Left ventricle myocardium superior (tissue), 1 donor: ENCODE results near the gene ABCB9. TPM values are rescaled to one million over a fixed set of nuclear protein-coding genes. Genes with fewer than 3 reads are reported as not detected.
A peak's percentile ranks its signal among the peaks of the same experiment; 100 is the strongest.

Source experiments
- ATAC-seq: fragments of 200-7000 bp; cut with Tn5 transposase; one replicate; pipeline ENCODE4 v1.9.1; 2020; ENCODE audit warnings: mild to moderate bottlenecking, moderate library complexity
- DNase-seq: peaks from one replicate; pipeline ENCODE4 v3.0.0-alpha.2; 2020
- intact Hi-C: fragments of 100-400 bp; cut with micrococcal nuclease; formaldehyde crosslinking; loops from one replicate; pipeline ENCODE4 v1.11.0; 2022
- total RNA-seq: library from RNA; stranded (reverse); fragmentation: NEBNext Ultra II Directional; extraction: Animal tissue kit (Norgen Biotek cat#: 25700); gene quantifications from one replicate; pipeline ENCODE4 v1.2.1, GENCODE V29; 2021
- donor health status: DM: no; HTN: yes; CAD: no; lungs with severe emphysema.

Gene ABCB9
- total RNA-seq, 1 donor from 2014 or later, result 4.6 TPM

DNA sequence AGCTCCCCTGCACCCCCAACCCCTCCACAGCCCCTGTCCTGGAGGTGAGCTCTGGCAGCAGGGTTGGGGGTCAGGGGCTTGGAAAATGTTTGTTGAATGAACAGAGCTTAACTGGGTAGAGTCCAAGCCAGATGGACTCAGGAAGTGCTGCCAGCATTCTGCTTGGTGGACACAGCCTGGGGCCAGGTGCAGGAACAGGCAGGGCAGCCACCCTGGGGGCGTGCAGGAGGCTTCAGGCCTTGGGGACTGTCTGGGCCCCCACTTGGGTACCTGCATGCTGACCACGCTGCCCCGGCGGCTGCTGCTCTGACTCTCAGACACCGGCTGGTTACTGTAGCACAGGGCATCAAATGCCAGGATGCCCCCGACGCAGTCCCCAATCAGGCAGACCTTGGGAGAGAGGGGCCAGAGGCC, 29.9 kb upstream of the ABCB9 start:
- DNase-seq, result no peak
- intact Hi-C loops, result no loop called here
- no peak for ATAC-seq

GRCh38 chr12:122995503-122996187, 29.4 kb upstream of the ABCB9 start:
- peak; percentile 63 for ATAC-seq
- peak; percentile 75 for DNase-seq
- intact Hi-C loops, result no loop called here

DNA sequence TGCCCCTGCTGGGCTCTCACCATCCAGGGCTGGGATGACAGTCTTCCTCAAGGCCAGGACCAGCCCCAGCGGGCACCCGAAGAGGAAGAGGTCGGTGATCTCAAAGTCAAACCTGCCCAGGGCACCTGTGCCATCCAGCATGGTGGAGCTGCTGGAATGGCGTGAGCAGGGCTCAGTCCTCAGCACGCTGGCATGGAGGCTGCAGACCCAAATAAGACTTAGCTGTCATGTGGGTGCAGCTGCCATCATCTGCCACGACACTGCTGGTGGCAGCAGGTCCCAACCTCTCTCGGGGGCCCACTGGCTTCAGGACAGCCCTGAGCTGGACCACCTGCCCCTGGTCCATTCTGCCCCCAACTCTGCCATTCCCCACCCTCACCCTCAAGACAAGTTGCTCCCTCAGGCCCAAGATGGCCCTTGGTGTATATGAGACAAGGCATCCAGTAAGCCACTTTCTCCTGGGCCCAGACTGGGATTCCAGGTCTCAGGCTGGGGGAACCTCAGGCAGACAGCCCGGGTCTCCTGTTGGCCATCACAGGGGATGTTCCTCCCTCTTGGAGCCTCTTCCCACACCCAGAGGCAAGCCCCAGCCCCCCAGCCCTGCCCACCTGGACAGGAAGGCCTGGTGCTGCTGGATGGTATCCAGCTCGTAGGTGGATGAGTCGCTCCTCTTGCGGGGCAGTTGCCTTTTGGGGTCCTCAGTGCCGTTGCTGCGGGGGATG, 28.7 kb upstream of the ABCB9 start:
- intact Hi-C loops, result no loop called here
- ATAC-seq (no peak), DNase-seq (peak; percentile 23)

GRCh38 chr12:122994140-122994675, 27.9 kb upstream of the ABCB9 start:
- ATAC-seq (no peak), DNase-seq (peak; percentile 15)
- intact Hi-C loops, result no loop called here

- DNase-seq, result peak; percentile 18
- intact Hi-C loops, result no loop called here
These were observed 26.1 kb upstream of the ABCB9 start for GRCh38 chr12:122992386-122992785.

DNA sequence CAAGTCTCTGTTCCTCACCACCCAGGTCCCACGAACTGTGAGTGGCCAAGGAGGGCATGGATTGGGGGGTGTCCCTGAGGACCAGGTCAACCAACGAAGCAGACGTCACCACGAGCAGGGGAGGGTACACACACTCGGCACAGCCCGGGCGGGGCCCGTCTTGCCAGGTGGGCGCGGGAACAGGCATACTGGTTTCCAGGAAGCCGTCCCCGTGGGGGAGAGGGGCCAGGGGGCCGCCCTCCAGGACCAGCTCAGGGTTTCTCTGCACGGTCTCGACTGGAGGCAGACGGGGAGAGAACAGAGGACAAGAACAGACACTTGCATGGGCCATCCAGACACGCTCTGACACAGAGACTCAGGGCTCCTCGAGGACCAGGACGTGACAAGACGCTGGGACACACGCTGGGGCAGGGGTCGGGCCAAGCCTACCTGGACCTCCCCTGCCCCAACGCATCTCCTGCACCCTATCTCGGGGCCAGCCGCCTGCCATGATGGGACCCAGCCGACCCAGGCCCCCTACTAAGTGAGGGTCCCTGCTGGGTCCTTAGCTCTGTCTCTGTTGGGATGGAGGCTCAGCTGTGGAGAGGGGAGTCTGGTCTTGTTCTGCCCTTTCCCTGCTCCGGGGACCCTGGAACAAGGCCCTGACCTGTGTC, 25.5 kb upstream of the ABCB9 start:
- ATAC-seq (no peak), DNase-seq (peak; percentile 27)
- intact Hi-C loops, result no loop called here

More at GRCh38 chr12:122992386-122992785, 26.1 kb upstream of the ABCB9 start:
- no peak for ATAC-seq

DNA sequence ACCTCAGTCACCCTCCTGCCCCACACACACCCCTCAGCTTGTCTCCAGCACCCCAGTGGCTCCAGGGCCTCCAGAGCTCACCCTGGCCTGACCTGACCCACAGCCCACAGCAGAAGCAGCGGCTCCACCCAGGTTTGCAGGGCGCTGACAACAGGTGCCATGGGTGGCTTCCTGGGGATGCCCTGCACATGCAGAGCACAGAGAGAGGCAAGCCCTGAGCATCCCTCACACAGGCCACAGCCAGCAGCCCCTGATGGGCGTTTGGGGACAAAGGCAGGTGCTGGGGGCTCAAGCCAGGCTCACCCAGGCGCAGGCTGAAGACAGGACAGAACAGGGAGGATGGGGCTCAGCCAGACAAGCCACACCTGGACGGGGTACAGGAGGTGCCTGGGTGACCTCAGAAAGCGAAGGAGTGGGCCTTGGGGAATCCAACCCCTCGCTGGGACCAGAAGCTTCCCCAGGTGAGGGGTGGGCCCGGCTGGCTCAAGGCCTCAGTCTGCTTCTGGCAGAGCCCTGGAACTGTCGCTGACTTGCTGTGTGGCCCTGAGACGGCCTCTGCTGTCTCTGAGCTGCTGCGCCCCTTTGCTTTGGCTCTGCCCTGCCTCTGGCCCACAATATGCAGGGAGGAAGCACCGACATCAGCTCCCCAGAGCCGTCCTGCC, 24.8 kb upstream of the ABCB9 start:
- DNase-seq (peak; percentile 6), ATAC-seq (no peak)
- intact Hi-C loops, result no loop called here

DNA sequence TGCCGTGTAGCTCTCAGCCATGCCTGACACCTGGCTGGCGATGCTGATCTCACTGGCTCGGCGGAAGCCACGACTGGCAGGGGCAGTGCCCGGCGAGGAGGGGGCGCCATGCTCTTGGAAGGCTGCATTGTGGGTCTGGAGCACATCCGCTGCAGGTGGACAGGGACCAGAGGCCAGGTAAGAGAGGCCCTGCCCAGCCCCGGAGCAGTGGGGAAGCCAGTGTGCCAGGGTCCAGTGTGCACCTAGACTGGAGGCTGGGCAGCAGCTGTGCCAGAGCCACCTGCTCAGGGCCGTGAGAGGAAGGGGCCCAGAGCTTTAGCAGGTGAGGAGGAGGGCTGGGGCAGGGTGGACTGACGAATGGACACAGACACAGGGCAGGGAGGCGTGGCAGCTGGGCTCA, 24.3 kb upstream of the ABCB9 start:
- no peak for ATAC-seq
- intact Hi-C loops, result no loop called here
- no peak for DNase-seq

DNA sequence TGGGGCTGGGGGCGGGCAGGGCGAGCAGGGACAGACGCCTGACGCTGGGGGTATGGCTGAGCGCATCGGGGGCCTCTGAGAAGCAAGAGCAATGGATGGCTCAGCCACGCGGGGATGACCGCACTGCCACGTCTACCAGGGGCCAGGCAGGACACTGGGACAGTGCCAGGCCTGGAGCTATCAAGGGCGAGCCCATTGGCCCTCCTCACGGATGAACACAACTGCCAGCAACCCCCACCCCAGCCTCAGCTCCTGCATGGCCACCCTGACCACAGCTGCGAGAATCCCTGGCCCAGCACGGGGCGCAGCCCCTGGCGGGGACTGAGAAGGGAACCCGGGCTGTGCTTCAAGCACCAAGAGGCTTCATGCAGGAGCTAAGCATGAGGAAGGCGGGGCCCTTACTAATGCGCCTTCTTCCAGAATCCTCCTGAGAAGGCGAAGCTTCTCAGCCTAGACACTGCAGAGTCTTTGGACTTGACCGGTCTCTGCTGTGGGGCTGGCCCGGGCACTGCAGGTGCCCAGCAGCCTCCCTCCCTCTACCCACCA, 23.7 kb upstream of the ABCB9 start:
- DNase-seq (no peak), ATAC-seq (no peak)
- intact Hi-C loops, result no loop called here

GRCh38 chr12:122989225-122989839, 23.1 kb upstream of the ABCB9 start:
- intact Hi-C loops, result no loop called here
- no peak for ATAC-seq
- DNase-seq, result no peak

DNA sequence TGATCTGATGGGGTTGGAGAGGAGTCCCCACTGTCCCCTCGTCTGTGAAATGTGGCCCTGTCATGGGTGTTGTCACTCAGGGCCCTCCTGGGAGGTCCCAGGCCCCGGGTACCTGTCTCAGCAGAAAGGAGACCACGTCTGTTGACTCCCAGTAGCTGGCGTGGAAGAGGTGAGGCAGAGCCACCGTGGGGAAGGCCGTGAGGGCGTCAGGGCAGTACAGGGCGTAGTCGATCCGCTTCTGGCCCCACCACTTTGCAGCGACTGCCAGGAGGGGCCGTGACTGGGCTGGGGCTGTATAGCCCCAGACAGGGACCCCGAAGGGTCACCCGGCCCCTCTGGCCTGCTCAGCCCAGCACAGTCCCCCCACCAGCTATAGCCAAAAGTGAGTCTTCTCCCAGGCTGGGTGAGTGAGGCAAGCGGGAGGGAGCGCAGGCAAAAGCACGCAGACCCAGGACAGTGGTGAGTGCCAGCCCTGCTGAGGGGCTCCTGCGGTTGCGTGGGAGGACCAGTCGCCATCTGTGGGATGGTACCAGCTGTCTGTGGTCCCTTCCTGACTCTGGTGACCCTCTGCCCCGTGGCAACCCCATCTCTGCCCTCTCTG, 22.4 kb upstream of the ABCB9 start:
- DNase-seq (no peak), ATAC-seq (no peak)
- intact Hi-C loops, result no loop called here

GRCh38 chr12:122988036-122988435, 21.8 kb upstream of the ABCB9 start:
- DNase-seq (no peak), ATAC-seq (no peak)
- intact Hi-C loops, result no loop called here

DNA sequence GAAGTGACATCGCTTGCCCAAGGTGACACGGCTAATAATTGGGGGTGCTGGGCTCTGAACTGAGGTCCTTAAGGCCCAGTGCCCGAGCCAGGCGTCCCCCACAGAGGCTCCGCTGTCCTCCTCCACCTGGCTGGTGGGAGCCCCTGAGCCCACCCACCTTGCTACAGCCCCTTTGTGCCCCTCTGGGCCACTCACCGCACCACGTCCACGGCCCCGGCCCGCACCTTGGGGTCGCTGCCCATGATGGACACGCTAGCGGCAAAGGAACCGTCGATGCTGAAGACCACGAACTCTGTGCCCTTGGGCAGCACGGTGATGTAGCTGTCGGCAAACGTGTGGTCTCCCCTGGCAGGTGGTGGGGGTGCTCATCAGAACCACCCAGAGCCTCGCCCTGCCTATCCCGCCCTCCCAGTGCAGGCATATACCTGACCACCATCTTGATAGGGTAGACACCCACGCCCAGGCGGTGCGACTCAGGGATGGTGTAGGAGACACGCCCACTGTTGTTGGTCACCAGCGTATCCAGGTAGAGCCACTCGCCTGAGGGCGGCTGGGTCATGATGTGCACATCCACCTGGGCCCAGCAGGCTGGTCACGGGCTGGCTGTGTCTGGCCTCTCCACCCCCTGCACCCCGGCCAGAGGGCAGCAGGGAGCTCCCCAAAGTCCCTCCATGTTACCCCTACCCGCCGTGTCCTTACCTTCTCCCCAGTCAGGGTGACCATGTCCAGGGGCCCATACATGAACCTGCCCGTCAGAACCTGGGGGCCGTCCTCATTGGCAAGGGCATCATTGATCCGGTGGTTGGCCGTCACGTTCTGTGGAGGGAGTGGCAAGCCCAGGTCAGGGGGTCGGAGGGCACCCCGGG, 21.1 kb upstream of the ABCB9 start:
- ATAC-seq (no peak), DNase-seq (no peak)
- intact Hi-C loops, result no loop called here

DNA sequence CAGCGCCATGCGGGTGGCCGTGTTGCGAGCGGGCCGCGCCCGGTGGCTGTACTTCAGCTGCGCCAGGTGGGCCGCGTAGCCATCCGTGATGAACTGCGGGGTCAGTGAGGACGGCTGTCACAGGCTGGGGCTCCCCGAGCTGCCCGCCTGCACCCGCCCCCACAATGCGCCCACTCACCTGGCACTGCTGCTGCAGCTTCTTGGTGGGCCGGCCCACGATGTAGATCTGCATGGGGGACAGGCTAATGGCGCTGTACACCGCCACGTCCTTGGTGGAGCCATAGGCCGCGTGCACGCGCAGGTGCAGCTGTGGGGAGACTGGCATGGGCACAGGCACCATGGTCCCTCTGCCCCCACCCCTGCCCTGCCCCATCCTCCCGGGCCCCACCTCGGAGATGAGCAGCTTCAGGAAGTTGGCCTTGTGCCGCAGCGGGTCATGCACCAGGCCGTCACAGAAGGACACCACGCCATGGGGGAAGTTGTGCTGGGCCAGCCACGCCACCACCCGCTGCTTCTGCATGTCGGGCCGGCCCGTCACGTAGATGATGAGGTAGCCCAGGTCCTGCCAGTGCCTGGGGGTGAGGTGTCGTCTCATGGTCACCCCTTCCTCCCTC, 20.1 kb upstream of the ABCB9 start:
- no peak for DNase-seq
- intact Hi-C loops, result no loop called here

DNA sequence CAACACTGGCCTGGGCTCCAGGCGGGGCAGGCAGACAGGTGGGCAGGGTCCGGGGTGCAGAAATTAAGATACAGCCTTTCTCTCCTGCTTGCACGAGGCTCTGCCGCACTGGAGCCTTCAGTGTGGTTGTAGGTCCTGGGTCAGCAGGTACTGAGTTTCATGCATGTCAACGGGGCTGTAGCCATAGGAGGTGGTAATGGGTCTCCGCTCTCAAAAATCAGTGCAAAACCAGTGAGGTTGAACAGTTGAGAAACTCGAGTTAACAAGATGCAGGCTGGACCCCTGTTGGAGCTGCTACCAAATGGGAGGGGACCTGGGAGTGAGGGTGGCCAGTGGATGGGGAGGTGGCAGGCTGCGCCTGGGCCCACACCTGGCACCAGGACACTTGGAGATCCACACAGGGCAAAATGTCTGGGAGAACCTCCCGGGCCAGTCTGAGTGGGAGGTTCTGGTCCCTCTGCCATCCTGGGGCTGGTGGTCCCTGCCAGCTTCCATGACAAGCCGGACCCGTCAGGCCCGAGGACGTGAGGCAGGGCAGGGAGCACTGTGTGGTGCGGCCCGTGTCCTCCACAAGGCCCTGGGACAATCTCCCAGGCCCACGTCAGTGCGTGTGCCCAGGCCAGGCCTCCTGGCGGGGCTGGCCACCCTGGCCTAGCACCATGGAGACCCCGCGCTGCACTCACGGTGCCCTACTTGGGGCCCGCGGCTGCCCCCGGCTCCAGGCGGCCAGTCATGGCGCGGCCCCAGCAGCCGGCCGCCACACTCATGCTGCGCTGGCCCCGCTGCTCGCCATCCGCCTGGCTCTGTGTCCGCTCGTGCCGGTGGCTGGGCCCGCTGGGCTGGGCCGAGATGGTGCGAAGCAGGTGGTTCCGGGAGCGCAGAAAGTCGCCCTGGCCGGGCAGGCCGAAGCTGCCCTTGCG, 19.3 kb upstream of the ABCB9 start:
- intact Hi-C loops, result no loop called here
- ATAC-seq, result no peak
- DNase-seq, result no peak

More for the DNA sequence above, 20.1 kb upstream of the ABCB9 start:
- no peak for ATAC-seq
